ENCODE data around the gene ABCC8.

The ABCC8 gene

GRCh38 chr11:17521106-17521900, 44.7 kb upstream of the ABCC8 start:
- ATAC-seq, result no peak
- TF ChIP-seq, protein P1, sequence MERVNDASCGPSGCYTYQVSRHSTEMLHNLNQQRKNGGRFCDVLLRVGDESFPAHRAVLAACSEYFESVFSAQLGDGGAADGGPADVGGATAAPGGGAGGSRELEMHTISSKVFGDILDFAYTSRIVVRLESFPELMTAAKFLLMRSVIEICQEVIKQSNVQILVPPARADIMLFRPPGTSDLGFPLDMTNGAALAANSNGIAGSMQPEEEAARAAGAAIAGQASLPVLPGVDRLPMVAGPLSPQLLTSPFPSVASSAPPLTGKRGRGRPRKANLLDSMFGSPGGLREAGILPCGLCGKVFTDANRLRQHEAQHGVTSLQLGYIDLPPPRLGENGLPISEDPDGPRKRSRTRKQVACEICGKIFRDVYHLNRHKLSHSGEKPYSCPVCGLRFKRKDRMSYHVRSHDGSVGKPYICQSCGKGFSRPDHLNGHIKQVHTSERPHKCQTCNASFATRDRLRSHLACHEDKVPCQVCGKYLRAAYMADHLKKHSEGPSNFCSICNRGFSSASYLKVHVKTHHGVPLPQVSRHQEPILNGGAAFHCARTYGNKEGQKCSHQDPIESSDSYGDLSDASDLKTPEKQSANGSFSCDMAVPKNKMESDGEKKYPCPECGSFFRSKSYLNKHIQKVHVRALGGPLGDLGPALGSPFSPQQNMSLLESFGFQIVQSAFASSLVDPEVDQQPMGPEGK (CRISPR knock-in tag; IDR thresholded peaks at IDR 0.05; ENCODE audit: borderline replicate concordance), result no peak
- TF ChIP-seq ZFP30 (CRISPR knock-in tag; IDR thresholded peaks at IDR 0.05) (no peak), ISL1 (CRISPR knock-in tag; IDR thresholded peaks at IDR 0.05) (no peak), TOX (CRISPR knock-in tag; IDR thresholded peaks at IDR 0.05; ENCODE audit: borderline replicate concordance) (no peak), ZNF70 (CRISPR knock-in tag; IDR thresholded peaks at IDR 0.05) (no peak), RARB (CRISPR knock-in tag; IDR thresholded peaks at IDR 0.05) (no peak), ARNTL (CRISPR knock-in tag; IDR thresholded peaks at IDR 0.05; ENCODE audit: borderline replicate concordance, low read depth) (no peak), CSDC2 (CRISPR knock-in tag; IDR thresholded peaks at IDR 0.05) (no peak), ESRRG (CRISPR knock-in tag; IDR thresholded peaks at IDR 0.05) (no peak), SNAI2 (CRISPR knock-in tag; IDR thresholded peaks at IDR 0.05) (no peak), CREB5 (CRISPR knock-in tag; IDR thresholded peaks at IDR 0.05; ENCODE audit: low read depth) (no peak), TCF4 (CRISPR knock-in tag; IDR thresholded peaks at IDR 0.05; ENCODE audit: borderline replicate concordance) (no peak), ZNF8 (CRISPR knock-in tag; IDR thresholded peaks at IDR 0.05) (no peak), ZFP3 (CRISPR knock-in tag; IDR thresholded peaks at IDR 0.05) (no peak), GLIS3 (CRISPR knock-in tag; IDR thresholded peaks at IDR 0.05) (no peak)
- TF ChIP-seq, protein P2, sequence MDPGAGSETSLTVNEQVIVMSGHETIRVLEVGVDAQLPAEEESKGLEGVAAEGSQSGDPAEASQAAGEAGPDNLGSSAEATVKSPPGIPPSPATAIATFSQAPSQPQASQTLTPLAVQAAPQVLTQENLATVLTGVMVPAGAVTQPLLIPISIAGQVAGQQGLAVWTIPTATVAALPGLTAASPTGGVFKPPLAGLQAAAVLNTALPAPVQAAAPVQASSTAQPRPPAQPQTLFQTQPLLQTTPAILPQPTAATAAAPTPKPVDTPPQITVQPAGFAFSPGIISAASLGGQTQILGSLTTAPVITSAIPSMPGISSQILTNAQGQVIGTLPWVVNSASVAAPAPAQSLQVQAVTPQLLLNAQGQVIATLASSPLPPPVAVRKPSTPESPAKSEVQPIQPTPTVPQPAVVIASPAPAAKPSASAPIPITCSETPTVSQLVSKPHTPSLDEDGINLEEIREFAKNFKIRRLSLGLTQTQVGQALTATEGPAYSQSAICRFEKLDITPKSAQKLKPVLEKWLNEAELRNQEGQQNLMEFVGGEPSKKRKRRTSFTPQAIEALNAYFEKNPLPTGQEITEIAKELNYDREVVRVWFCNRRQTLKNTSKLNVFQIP (CRISPR knock-in tag; IDR thresholded peaks at IDR 0.05; ENCODE audit: borderline replicate concordance, low read depth), result no peak

DNA sequence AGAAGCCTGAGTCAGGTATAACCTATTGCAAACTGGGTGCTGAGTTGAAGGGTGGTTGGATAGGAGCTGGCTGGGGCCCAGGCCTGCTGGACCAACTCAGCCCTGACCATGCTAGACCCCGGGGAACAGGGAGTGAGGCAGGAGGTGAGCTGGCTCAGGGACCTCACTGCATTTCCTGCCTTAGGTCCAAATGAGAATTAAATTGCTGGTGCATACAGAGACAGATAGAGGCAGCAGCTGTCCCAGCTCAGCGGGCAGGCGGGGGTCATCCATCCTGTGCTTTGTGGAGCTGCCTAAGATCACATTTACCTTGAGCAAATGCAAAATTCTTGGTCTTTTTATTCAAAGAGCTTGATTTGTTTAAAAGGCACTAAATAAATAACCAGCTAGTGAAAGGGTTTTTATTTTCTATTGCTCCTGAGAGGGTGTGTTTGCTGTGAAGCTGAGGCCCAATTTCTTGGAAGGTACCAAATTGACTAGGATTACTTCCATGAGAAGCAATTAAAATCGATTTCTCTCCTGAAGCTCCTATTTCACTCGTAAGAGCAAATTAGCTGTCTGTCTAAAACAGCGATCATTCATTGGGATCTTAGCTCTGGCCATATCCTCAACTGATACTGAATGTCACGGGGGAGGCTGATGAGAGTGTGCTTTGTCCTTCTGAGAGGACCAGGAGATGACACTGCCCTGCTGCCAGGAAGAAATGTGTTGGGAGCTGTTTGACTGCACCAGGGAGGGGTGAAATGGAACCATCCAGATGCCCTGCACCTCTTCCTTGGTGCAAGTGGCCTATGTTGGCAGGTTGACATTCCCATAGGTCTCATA, 42.6 kb upstream of the ABCC8 start:
- no peak for TF ChIP-seq ZNF70 (CRISPR knock-in tag; IDR thresholded peaks at IDR 0.05)
- TF ChIP-seq ISL1 (CRISPR knock-in tag; IDR thresholded peaks at IDR 0.05), result no peak
- no peak for TF ChIP-seq CREB5 (CRISPR knock-in tag; IDR thresholded peaks at IDR 0.05; ENCODE audit: low read depth)
- TF ChIP-seq, protein P2 (CRISPR knock-in tag; IDR thresholded peaks at IDR 0.05; ENCODE audit: borderline replicate concordance, low read depth), result no peak
- TF ChIP-seq GLIS3 (CRISPR knock-in tag; IDR thresholded peaks at IDR 0.05), result no peak
- no peak for TF ChIP-seq BACH2 (CRISPR knock-in tag; IDR thresholded peaks at IDR 0.05; ENCODE audit: borderline replicate concordance)
- no peak for TF ChIP-seq ZNF8 (CRISPR knock-in tag; IDR thresholded peaks at IDR 0.05)
- no peak for TF ChIP-seq SNAI2 (CRISPR knock-in tag; IDR thresholded peaks at IDR 0.05)
- no peak for ATAC-seq

- no peak for ATAC-seq
- TF ChIP-seq TOX (CRISPR knock-in tag; IDR thresholded peaks at IDR 0.05; ENCODE audit: borderline replicate concordance) (no peak), ISL1 (CRISPR knock-in tag; IDR thresholded peaks at IDR 0.05) (no peak), ZNF8 (CRISPR knock-in tag; IDR thresholded peaks at IDR 0.05) (no peak), CSDC2 (CRISPR knock-in tag; IDR thresholded peaks at IDR 0.05) (no peak), OSR1 (CRISPR knock-in tag; IDR thresholded peaks at IDR 0.05) (no peak), RARB (CRISPR knock-in tag; IDR thresholded peaks at IDR 0.05) (no peak), ZNF70 (CRISPR knock-in tag; IDR thresholded peaks at IDR 0.05) (no peak), ZFP30 (CRISPR knock-in tag; IDR thresholded peaks at IDR 0.05) (no peak), TCF4 (CRISPR knock-in tag; IDR thresholded peaks at IDR 0.05; ENCODE audit: borderline replicate concordance) (no peak), ZC3H10 (CRISPR knock-in tag; IDR thresholded peaks at IDR 0.05) (no peak), ZNF565 (CRISPR knock-in tag; conservative IDR thresholded peaks at IDR 0.05; ENCODE audit: low read depth) (no peak), ESRRG (CRISPR knock-in tag; IDR thresholded peaks at IDR 0.05) (no peak), ARNTL (CRISPR knock-in tag; IDR thresholded peaks at IDR 0.05; ENCODE audit: borderline replicate concordance, low read depth) (no peak), CREB5 (CRISPR knock-in tag; IDR thresholded peaks at IDR 0.05; ENCODE audit: low read depth) (no peak)
- TF ChIP-seq, protein P2 (CRISPR knock-in tag; IDR thresholded peaks at IDR 0.05; ENCODE audit: borderline replicate concordance, low read depth), result no peak
- TF ChIP-seq, protein P3, sequence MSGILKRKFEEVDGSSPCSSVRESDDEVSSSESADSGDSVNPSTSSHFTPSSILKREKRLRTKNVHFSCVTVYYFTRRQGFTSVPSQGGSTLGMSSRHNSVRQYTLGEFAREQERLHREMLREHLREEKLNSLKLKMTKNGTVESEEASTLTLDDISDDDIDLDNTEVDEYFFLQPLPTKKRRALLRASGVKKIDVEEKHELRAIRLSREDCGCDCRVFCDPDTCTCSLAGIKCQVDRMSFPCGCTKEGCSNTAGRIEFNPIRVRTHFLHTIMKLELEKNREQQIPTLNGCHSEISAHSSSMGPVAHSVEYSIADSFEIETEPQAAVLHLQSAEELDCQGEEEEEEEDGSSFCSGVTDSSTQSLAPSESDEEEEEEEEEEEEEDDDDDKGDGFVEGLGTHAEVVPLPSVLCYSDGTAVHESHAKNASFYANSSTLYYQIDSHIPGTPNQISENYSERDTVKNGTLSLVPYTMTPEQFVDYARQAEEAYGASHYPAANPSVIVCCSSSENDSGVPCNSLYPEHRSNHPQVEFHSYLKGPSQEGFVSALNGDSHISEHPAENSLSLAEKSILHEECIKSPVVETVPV (CRISPR knock-in tag; IDR thresholded peaks at IDR 0.05), result no peak
Measured at GRCh38 chr11:17518366-17518765, 41.7 kb upstream of the ABCC8 start.

Data from SK-N-SH treated with all-trans-retinoic acid at 6 μM for 48 hours (cell line).